GM23338 (cell line): ENCODE results near the gene MEGF6. TPM values are rescaled to one million over a fixed set of nuclear protein-coding genes. Genes with fewer than 3 reads are reported as not detected.

Experiments used
- ATAC-seq: fragments of 200-7000 bp; cut with Tn5 transposase; 3 replicates; pipeline ENCODE4 v1.9.1; 2020
- DNase-seq: peaks from one replicate; pipeline ENCODE4 v3.0.0-alpha.2; 2015; ENCODE audit warnings: low spot score
- H2AFZ ChIP-seq: fragments of 200-600 bp; sonication (generic); 2 replicates; pipeline ENCODE4 v1.8.0; 2016; ENCODE audit warnings: antibody characterized with exemption, mild to moderate bottlenecking, moderate library complexity
- H3F3A ChIP-seq: fragments of 200-600 bp; sonication (generic); replicated peaks from 2 replicates; pipeline ENCODE4 v1.8.0; 2017; ENCODE audit warnings: antibody characterized with exemption, mixed run types, low read depth
- H3K27ac ChIP-seq: fragments of 200-600 bp; sonication (generic); 2 replicates; pipeline ENCODE4 v1.6.1; 2016; ENCODE audit warnings: low read depth
- H3K27me3 ChIP-seq: fragments of 200-600 bp; sonication (generic); 2 replicates; pipeline ENCODE4 v1.8.0; 2016; ENCODE audit warnings: mild to moderate bottlenecking, mixed run types, moderate library complexity; ENCODE audit not compliant: insufficient read depth
- H3K36me3 ChIP-seq: fragments of 200-600 bp; sonication (generic); 2 replicates; pipeline ENCODE4 v1.8.0; 2016; ENCODE audit warnings: mild to moderate bottlenecking; ENCODE audit not compliant: insufficient read depth
- H3K4me1 ChIP-seq: fragments of 200-600 bp; sonication (generic); 2 replicates; pipeline ENCODE4 v1.8.0; 2016; ENCODE audit warnings: mild to moderate bottlenecking, moderate library complexity; ENCODE audit not compliant: insufficient read depth
- H3K4me2 ChIP-seq: fragments of 200-600 bp; sonication (generic); 2 replicates; pipeline ENCODE4 v1.7.1; 2017; ENCODE audit warnings: mixed run types
- H3K4me3 ChIP-seq: fragments of 200-600 bp; sonication (generic); 2 replicates; pipeline ENCODE4 v1.6.1; 2016; ENCODE audit warnings: mixed run types
- H3K79me2 ChIP-seq: fragments of 200-600 bp; sonication (generic); replicated peaks from 2 replicates; pipeline ENCODE4 v1.8.0; 2017; ENCODE audit warnings: mild to moderate bottlenecking; ENCODE audit not compliant: insufficient read depth
- H3K9me2 ChIP-seq: fragments of 200-600 bp; sonication (generic); 2 replicates; pipeline ENCODE4 v1.8.0; 2017; ENCODE audit not compliant: insufficient read depth
- H4K20me1 ChIP-seq: fragments of 200-600 bp; sonication (generic); replicated peaks from 2 replicates; pipeline ENCODE4 v1.8.0; 2017; ENCODE audit warnings: mild to moderate bottlenecking; ENCODE audit not compliant: insufficient read depth
- H3K27ac Mint-ChIP-seq: 2 replicates; pipeline ENCODE4 v1.8.0; 2020; ENCODE audit warnings: inconsistent platforms, mild to moderate bottlenecking, moderate library complexity, mixed read lengths
- H3K27me3 Mint-ChIP-seq: 3 replicates; pipeline ENCODE4 v1.8.0; 2022; ENCODE audit warnings: low read depth, mild to moderate bottlenecking, moderate library complexity, mixed read lengths, inconsistent platforms; ENCODE audit not compliant: insufficient read depth, poor library complexity
- H3K36me3 Mint-ChIP-seq: 3 replicates; pipeline ENCODE4 v1.8.0; 2021; ENCODE audit warnings: low read depth, mild to moderate bottlenecking, inconsistent platforms, moderate library complexity, mixed read lengths
- H3K4me1 Mint-ChIP-seq: 3 replicates; pipeline ENCODE4 v1.8.0; 2020; ENCODE audit warnings: mild to moderate bottlenecking, inconsistent platforms, mixed read lengths
- H3K4me3 Mint-ChIP-seq: 3 replicates; pipeline ENCODE4 v1.8.0; 2021; ENCODE audit warnings: moderate library complexity, mild to moderate bottlenecking, inconsistent platforms, mixed read lengths
- H3K9me3 Mint-ChIP-seq: 3 replicates; pipeline ENCODE4 v1.8.0; 2020; ENCODE audit warnings: moderate library complexity, mild to moderate bottlenecking, inconsistent platforms, mixed read lengths
- CREB1 ChIP-seq: fragments of 250-450 bp; sonication (Bioruptor Pico); IDR thresholded peaks from 2 replicates; pipeline ENCODE4 v1.5.0; 2020; ENCODE audit warnings: low read depth, mild to moderate bottlenecking, moderate library complexity
- CTCF ChIP-seq, 2 experiments: fragments of 200-600 bp in 1 of 2; sonication (generic) in 1 of 2; conservative IDR thresholded peaks; 2 replicates each; pipeline versions ENCODE4 v1.5.1 to v1.6.1; 2016 to 2017; ENCODE audit warnings: antibody characterized with exemption in 2 of 2, low read depth in 2 of 2, mild to moderate bottlenecking in 2 of 2, moderate library complexity in 1 of 2
- ETS1 ChIP-seq: IDR thresholded peaks from 2 replicates; pipeline ENCODE4 v1.6.1; 2016; ENCODE audit warnings: antibody characterized with exemption
- EZH2 ChIP-seq: fragments of 200-600 bp; sonication (generic); IDR thresholded peaks from one replicate; pipeline ENCODE4 v1.8.0; 2017; ENCODE audit warnings: antibody characterized with exemption, mild to moderate bottlenecking, low read depth; ENCODE audit not compliant: unreplicated experiment
- EZH2phosphoT487 ChIP-seq: fragments of 200-600 bp; sonication (generic); IDR thresholded peaks from one replicate; pipeline ENCODE4 v1.8.1; 2018; ENCODE audit warnings: antibody characterized with exemption; ENCODE audit not compliant: unreplicated experiment
- JUNB ChIP-seq: IDR thresholded peaks from one replicate; pipeline ENCODE4 v1.6.1; 2016; ENCODE audit warnings: antibody characterized with exemption; ENCODE audit not compliant: unreplicated experiment
- NANOG ChIP-seq: IDR thresholded peaks from 2 replicates; pipeline ENCODE4 v1.6.1; 2016; ENCODE audit warnings: antibody characterized with exemption, borderline replicate concordance
- POLR2AphosphoS5 ChIP-seq: IDR thresholded peaks from 2 replicates; pipeline ENCODE4 v1.6.1; 2016; ENCODE audit warnings: antibody characterized with exemption, low read depth
- STAT1 ChIP-seq: IDR thresholded peaks from one replicate; pipeline ENCODE4 v1.6.1; 2016; ENCODE audit warnings: antibody characterized with exemption; ENCODE audit not compliant: unreplicated experiment
- ZNF114 ChIP-seq: fragments of 250-450 bp; sonication (Bioruptor Pico); IDR thresholded peaks from 2 replicates; pipeline ENCODE4 v1.5.0; 2020; ENCODE audit warnings: mild to moderate bottlenecking, moderate library complexity
- ZNF331 ChIP-seq: fragments of 250-450 bp; sonication (Bioruptor Pico); IDR thresholded peaks from 2 replicates; pipeline ENCODE4 v1.5.0; 2020; ENCODE audit warnings: low read depth, mild to moderate bottlenecking, moderate library complexity
- ZNF462 ChIP-seq: fragments of 250-450 bp; sonication (Bioruptor Pico); IDR thresholded peaks from 2 replicates; pipeline ENCODE4 v1.5.0; 2020; ENCODE audit warnings: mild to moderate bottlenecking, moderate library complexity
- polyA plus RNA-seq: library from polyadenylated mRNA; unstranded; fragments of >200 nt; fragmentation: Nextera tagmentation; extraction: Ambion mirVana; gene quantifications from 2 replicates; pipeline ENCODE4 v1.2.1, GENCODE V29; 2016
- total RNA-seq: library from RNA; depleted of rRNA; stranded (reverse); fragments of >200 nt; shearing (Covaris generic); gene quantifications from 2 replicates; pipeline ENCODE4 v1.2.3, GENCODE V29; 2014
- TF ChIP-seq, protein P1 (sequence below): IDR thresholded peaks from one replicate; pipeline ENCODE4 v1.6.1; 2018; ENCODE audit warnings: antibody characterized with exemption; ENCODE audit not compliant: unreplicated experiment

Gene MEGF6
- total and polyA plus RNA-seq, 2 experiments from 2014 or later: 4.0 to 21.4 TPM

GRCh38 chr1:3557366-3557765, 53.9 kb downstream of the MEGF6 start:
- Mint-ChIP-seq H3K27me3 (peaks cover 6% of the 10 kb centered on the region), H3K27ac (no peak overlapping the region), H3K36me3 (no peaks in the 10 kb centered on the region; the same call in 2 of the 3 replicates), H3K9me3 (no peaks in the 10 kb centered on the region; the same call in 2 of the 3 replicates), H3K4me1 (no peaks in the 10 kb centered on the region; the same call in 2 of the 3 replicates), H3K4me3 (no peak overlapping the region)
- Histone ChIP-seq H2AFZ (no peak overlapping the region), H3K4me2 (no peak overlapping the region), H3K9me2 (no peaks in the 10 kb centered on the region), H3K79me2 (no peaks in the 10 kb centered on the region), H3F3A (no peaks in the 10 kb centered on the region), H3K27me3 (no peaks in the 10 kb centered on the region), H3K4me1 (no peaks in the 10 kb centered on the region), H3K27ac (no peak overlapping the region), H3K4me3 (no peak overlapping the region), H3K36me3 (no peaks in the 10 kb centered on the region), H4K20me1 (no peaks in the 10 kb centered on the region)
- no peak for TF ChIP-seq JUNB
- no peak for TF ChIP-seq STAT1
- TF ChIP-seq CTCF (conservative IDR thresholded peaks at IDR 0.05; ENCODE audit: low read depth in 2 of 2): no peak
- TF ChIP-seq NANOG: no peak
- TF ChIP-seq ETS1: no peak
- no peak for TF ChIP-seq POLR2AphosphoS5
- no peak for TF ChIP-seq ZNF462 (CRISPR knock-in tag)
- TF ChIP-seq CREB1: no peak
- TF ChIP-seq ZNF331 (CRISPR knock-in tag): no peak
- no peak for TF ChIP-seq EZH2phosphoT487
- no peak for TF ChIP-seq ZNF114 (CRISPR knock-in tag)
- TF ChIP-seq, protein P1, sequence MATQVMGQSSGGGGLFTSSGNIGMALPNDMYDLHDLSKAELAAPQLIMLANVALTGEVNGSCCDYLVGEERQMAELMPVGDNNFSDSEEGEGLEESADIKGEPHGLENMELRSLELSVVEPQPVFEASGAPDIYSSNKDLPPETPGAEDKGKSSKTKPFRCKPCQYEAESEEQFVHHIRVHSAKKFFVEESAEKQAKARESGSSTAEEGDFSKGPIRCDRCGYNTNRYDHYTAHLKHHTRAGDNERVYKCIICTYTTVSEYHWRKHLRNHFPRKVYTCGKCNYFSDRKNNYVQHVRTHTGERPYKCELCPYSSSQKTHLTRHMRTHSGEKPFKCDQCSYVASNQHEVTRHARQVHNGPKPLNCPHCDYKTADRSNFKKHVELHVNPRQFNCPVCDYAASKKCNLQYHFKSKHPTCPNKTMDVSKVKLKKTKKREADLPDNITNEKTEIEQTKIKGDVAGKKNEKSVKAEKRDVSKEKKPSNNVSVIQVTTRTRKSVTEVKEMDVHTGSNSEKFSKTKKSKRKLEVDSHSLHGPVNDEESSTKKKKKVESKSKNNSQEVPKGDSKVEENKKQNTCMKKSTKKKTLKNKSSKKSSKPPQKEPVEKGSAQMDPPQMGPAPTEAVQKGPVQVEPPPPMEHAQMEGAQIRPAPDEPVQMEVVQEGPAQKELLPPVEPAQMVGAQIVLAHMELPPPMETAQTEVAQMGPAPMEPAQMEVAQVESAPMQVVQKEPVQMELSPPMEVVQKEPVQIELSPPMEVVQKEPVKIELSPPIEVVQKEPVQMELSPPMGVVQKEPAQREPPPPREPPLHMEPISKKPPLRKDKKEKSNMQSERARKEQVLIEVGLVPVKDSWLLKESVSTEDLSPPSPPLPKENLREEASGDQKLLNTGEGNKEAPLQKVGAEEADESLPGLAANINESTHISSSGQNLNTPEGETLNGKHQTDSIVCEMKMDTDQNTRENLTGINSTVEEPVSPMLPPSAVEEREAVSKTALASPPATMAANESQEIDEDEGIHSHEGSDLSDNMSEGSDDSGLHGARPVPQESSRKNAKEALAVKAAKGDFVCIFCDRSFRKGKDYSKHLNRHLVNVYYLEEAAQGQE: no peak
- no peak for TF ChIP-seq EZH2
- ATAC-seq (no peak), DNase-seq (no peak)
